ENCODE data around the gene PALLD. TPM values are rescaled to one million over a fixed set of nuclear protein-coding genes. Genes with fewer than 3 reads are reported as not detected.

The PALLD gene
- total and polyA plus RNA-seq, 2 of the 8 experiments (the other 6 are each of a cell fraction or from before 2014, with no cell fraction given): 10.5 to 25.0 TPM

DNA sequence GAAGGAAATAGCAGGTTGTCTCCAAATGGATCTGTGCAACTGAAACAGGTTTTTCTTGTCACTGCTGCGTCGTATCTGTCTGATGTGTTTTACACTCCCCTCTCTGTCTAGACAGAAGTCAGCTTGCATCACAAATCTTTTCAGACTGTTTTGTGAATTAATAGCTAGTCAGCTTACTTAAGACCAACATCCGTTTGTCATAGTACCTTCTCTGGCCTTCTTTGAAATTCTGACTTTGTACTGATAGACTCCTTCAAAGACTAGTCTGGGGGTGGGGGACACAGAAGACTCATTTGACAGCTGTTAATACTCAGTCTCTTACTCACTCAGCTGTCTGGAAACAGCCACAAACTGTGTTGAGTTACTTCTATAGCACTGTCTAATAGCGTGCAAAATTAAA, 197.8 kb downstream of the PALLD start:
- Histone ChIP-seq H2BK12ac (ENCODE audit: low read depth, low read length) (no peak overlapping the region), H3K9me3 (ENCODE audit: insufficient read depth in 2 of 2, low read depth in 1 of 2, low read length in 1 of 2) (no peaks in the 10 kb centered on the region), H3K18ac (ENCODE audit: extremely low read depth, low read length) (no peak overlapping the region), H3K14ac (ENCODE audit: insufficient read length) (no peak overlapping the region), H3K79me1 (ENCODE audit: low read depth, low read length) (no peaks in the 10 kb centered on the region), H4K91ac (replicated peaks; ENCODE audit: insufficient read length, low read length) (no peak overlapping the region), H3K56ac (replicated peaks; ENCODE audit: insufficient read length, low read depth, low read length) (no peak overlapping the region), H2BK15ac (ENCODE audit: low read length) (no peak overlapping the region), H3K9ac (replicated peaks in 1 of 4; ENCODE audit: extremely low read depth in 1 of 4, low read depth in 3 of 4, low read length in 3 of 4) (no peak overlapping the region), H3K4me1 (replicated peaks in 1 of 4; ENCODE audit: control insufficient read depth in 3 of 4, insufficient read depth in 4 of 4, low read length in 3 of 4) (peaks cover 0 to 2% (median 0%) of the 10 kb centered on the region in 4 experiments; a peak in 1 of 7 replicates), H3K27ac (ENCODE audit: low read depth, low read length) (no peak overlapping the region), H2AFZ (ENCODE audit: low read length) (no peak overlapping the region), H4K5ac (ENCODE audit: insufficient read length, low read depth, low read length) (no peak overlapping the region), H3K4ac (replicated peaks; ENCODE audit: insufficient read length, low read depth, low read length) (no peak overlapping the region), H3K4me3 (ENCODE audit: extremely low read depth in 1 of 4, insufficient read depth in 2 of 4, low read depth in 3 of 4, low read length in 4 of 4) (no peak overlapping the region), H3K23ac (ENCODE audit: insufficient read length) (no peak overlapping the region), H3K27me3 (replicated peaks in 1 of 4; ENCODE audit: control insufficient read depth in 3 of 4, extremely low read depth in 1 of 4, insufficient read depth in 3 of 4, low read length in 3 of 4) (peaks cover 0 to 1% (median 0%) of the 10 kb centered on the region in 4 experiments; a peak in 1 of 7 replicates), H2AK5ac (ENCODE audit: low read depth, low read length) (no peak overlapping the region), H3K79me2 (ENCODE audit: control insufficient read depth in 1 of 2, insufficient read depth in 2 of 2, low read length in 2 of 2) (no peaks in the 10 kb centered on the region), H4K8ac (ENCODE audit: extremely low read depth, insufficient read depth, low read length) (no peak overlapping the region), H2BK20ac (ENCODE audit: low read length) (no peak overlapping the region), H3K23me2 (ENCODE audit: low read depth, low read length) (no peaks in the 10 kb centered on the region), H4K20me1 (replicated peaks in 1 of 2; ENCODE audit: control insufficient read depth in 1 of 2, insufficient read depth in 2 of 2, low read length in 2 of 2) (no peaks in the 10 kb centered on the region), H2BK120ac (replicated peaks; ENCODE audit: low read depth, low read length) (no peak overlapping the region), H2BK5ac (ENCODE audit: low read depth, low read length) (no peak overlapping the region), H3K4me2 (ENCODE audit: insufficient read depth in 1 of 2, low read depth in 2 of 2, low read length in 2 of 2) (no peak overlapping the region), H3K36me3 (ENCODE audit: control insufficient read depth in 2 of 4, insufficient read depth in 4 of 4, low read length in 3 of 4) (no peaks in the 10 kb centered on the region)
- WGBS, 2 experiments (ENCODE audit: extremely low coverage in 1 of 2, insufficient coverage in 1 of 2, insufficient read length in 1 of 2, insufficient replicate concordance in 2 of 2, low coverage in 1 of 2, low lambda C conversion rate in 2 of 2, missing lambda C conversion rate in 1 of 2): 92% methylated on average over 4 of the region's 4 CpGs; no CpG with 5 or more reads in 1 of the 2 experiments
- DNase-seq (ENCODE audit: low read depth in 1 of 2, low spot score in 2 of 2): no peak
- ChIA-PET POLR2A (ENCODE audit: partially characterized antibody) (no interaction called here), CTCF (ENCODE audit: partially characterized antibody) (interaction anchor here (0.7 to 0.9 kb wide), 2 partner anchors 137 to 227 kb away, joined by 3 read pairs; no protein-coding TSS in a partner anchor)
- no peak for FAIRE-seq
- TF ChIP-seq SP1 (IDR thresholded peaks at IDR 0.05; ENCODE audit: low read depth, low read length) (no peak), CBX8 (IDR thresholded peaks at IDR 0.05; ENCODE audit: borderline replicate concordance, low read depth, low read length) (no peak), RAD21 (IDR thresholded peaks at IDR 0.05 in 1 of 2, conservative IDR thresholded peaks at IDR 0.05 in 1 of 2; ENCODE audit: low read depth in 2 of 2, low read length in 2 of 2) (no peak)

All from H1 (cell line).